Prostate gland (tissue), 2 donors: ENCODE measurements around the gene SLC35A3.

Experiments used
- CTCF ChIP-seq, 4 experiments: fragments of 200-600 bp in 2 of 4; fragments of 450-650 bp in 2 of 4; sonication (generic) in 2 of 4; IDR thresholded peaks; 1 replicate in 3 of 4; 2 replicates in 1 of 4; pipeline ENCODE4 v1.5.1; 2016 to 2019; ENCODE audit warnings: antibody characterized with exemption in 4 of 4, mild to moderate bottlenecking in 2 of 4, moderate library complexity in 2 of 4
- POLR2AphosphoS5 ChIP-seq: sonication (generic); formaldehyde crosslinking; IDR thresholded peaks from one replicate; pipeline ENCODE4 v1.6.1; 2017; ENCODE audit warnings: antibody characterized with exemption

- TF ChIP-seq POLR2AphosphoS5 (no peak), CTCF (IDR thresholded peaks at IDR 0.05) (no peak)
Observed at GRCh38 chr1:99963041-99963795, 6.6 kb upstream of the SLC35A3 start.
